Activated naive CD4-positive, alpha-beta T cell treated with anti-CD3 and anti-CD28 coated beads, Interleukin-2, amount 50 U/mL, for 16 hours (primary cell): ENCODE data around the gene DYDC2.
"Not testable (repeated sequence)": the region's sequence is repeated elsewhere in the genome, so short reads cannot be mapped to it uniquely, and the experiment has no call there.

ENCODE experiments used
- DNase-seq: peaks from one replicate; pipeline ENCODE4 v3.0.0-alpha.2; 2020

The DYDC2 gene

GRCh38 chr10:80356563-80356988, at the start of gene DYDC2, which contains the start of gene DYDC1:
DYDC2 (plus strand) TSS chr10:80356781; CDS start chr10:80362444, 5,663 bp downstream.
DYDC1 (minus strand) TSS chr10:80356755; CDS start chr10:80352601, 4,154 bp downstream.
- peak; percentile 61 for DNase-seq

GRCh38 chr10:80313523-80313922, 43.1 kb upstream of the DYDC2 start:
- no peak for DNase-seq

GRCh38 chr10:80315391-80315790, 41.2 kb upstream of the DYDC2 start:
- no peak for DNase-seq

GRCh38 chr10:80318742-80319141, 37.8 kb upstream of the DYDC2 start:
- no peak for DNase-seq

- no peak for DNase-seq
Observed at GRCh38 chr10:80319318-80319717, 37.3 kb upstream of the DYDC2 start.

- DNase-seq: no peak
Observed at GRCh38 chr10:80319725-80320290, 36.8 kb upstream of the DYDC2 start.

GRCh38 chr10:80320377-80320776, 36.2 kb upstream of the DYDC2 start:
- no peak for DNase-seq

- no peak for DNase-seq
Observed at GRCh38 chr10:80321183-80321582, 35.4 kb upstream of the DYDC2 start.

- no peak for DNase-seq
Observed at GRCh38 chr10:80322158-80322557, 34.4 kb upstream of the DYDC2 start.

- DNase-seq: no peak
Observed at GRCh38 chr10:80322711-80323110, 33.9 kb upstream of the DYDC2 start.

GRCh38 chr10:80323311-80323710, 33.3 kb upstream of the DYDC2 start:
- no peak for DNase-seq

- DNase-seq: no peak
Observed at GRCh38 chr10:80324086-80324485, 32.5 kb upstream of the DYDC2 start.

GRCh38 chr10:80324891-80325364, 31.7 kb upstream of the DYDC2 start:
- DNase-seq: no peak

- DNase-seq: no peak
Observed at GRCh38 chr10:80333983-80334382, 22.6 kb upstream of the DYDC2 start.

GRCh38 chr10:80344276-80344675, 12.3 kb upstream of the DYDC2 start:
- DNase-seq: no peak

- no peak for DNase-seq
Observed at GRCh38 chr10:80344912-80345311, 11.7 kb upstream of the DYDC2 start.

- no peak for DNase-seq
Observed at GRCh38 chr10:80350251-80350650, 6.3 kb upstream of the DYDC2 start.

GRCh38 chr10:80351220-80351619, 5.4 kb upstream of the DYDC2 start:
- DNase-seq: no peak

- peak; percentile 21 for DNase-seq
Observed at GRCh38 chr10:80356989-80357850, 639 bp downstream of the DYDC2 start.

GRCh38 chr10:80357851-80358125, 1.2 kb downstream of the DYDC2 start:
- DNase-seq: no peak

GRCh38 chr10:80358925-80359324, 2.3 kb downstream of the DYDC2 start:
- DNase-seq: not testable (repeated sequence)

- DNase-seq: no peak
Observed at GRCh38 chr10:80359644-80360043, 3.1 kb downstream of the DYDC2 start.

GRCh38 chr10:80365510-80365909, 8.9 kb downstream of the DYDC2 start:
- DNase-seq: no peak

- no peak for DNase-seq
Observed at GRCh38 chr10:80371467-80371866, 14.9 kb downstream of the DYDC2 start.
